Endothelial cell of umbilical vein (primary cell): ENCODE measurements around the gene PTPRZ1.

ENCODE experiments used
- CTCF ChIP-seq, 2 donors: IDR thresholded peaks; 1 replicate in 1 of 2; 2 replicates in 1 of 2; pipeline ENCODE4 v1.5.1; 2011; ENCODE audit warnings: low read length in 2 of 2, mild to moderate bottlenecking in 2 of 2, moderate library complexity in 2 of 2, control low read depth in 1 of 2, inconsistent platforms in 1 of 2, low read depth in 1 of 2; ENCODE audit not compliant: insufficient read depth in 1 of 2; ENCODE audit errors: extremely low read depth in 1 of 2
- EZH2 ChIP-seq: IDR thresholded peaks from 2 replicates; pipeline ENCODE4 v1.6.1; 2012; ENCODE audit warnings: borderline replicate concordance, low read depth, mild to moderate bottlenecking, moderate library complexity, low read length, inconsistent platforms; ENCODE audit not compliant: severe bottlenecking
- FOS ChIP-seq: IDR thresholded peaks from 2 replicates; pipeline ENCODE4 v1.6.1; 2011; ENCODE audit warnings: mild to moderate bottlenecking, low read length, moderate library complexity, borderline replicate concordance; ENCODE audit not compliant: insufficient read depth
- GATA2 ChIP-seq: IDR thresholded peaks from 2 replicates; pipeline ENCODE4 v1.7.0; 2011; ENCODE audit warnings: low read depth, mild to moderate bottlenecking, moderate library complexity, mixed read lengths, low read length; ENCODE audit not compliant: insufficient read length, insufficient read depth
- POLR2A ChIP-seq: IDR thresholded peaks from 2 replicates; pipeline ENCODE4 v1.6.1; 2012; ENCODE audit warnings: low read depth, mild to moderate bottlenecking, control low read depth, low read length
- POLR2AphosphoS5 ChIP-seq: IDR thresholded peaks from 2 replicates; pipeline ENCODE4 v1.6.1; 2012; ENCODE audit warnings: low read depth, mild to moderate bottlenecking, control low read depth, low read length, moderate library complexity; ENCODE audit not compliant: insufficient read depth
- TF ChIP-seq, protein P1 (sequence below): IDR thresholded peaks from 2 replicates; pipeline ENCODE4 v1.6.1; 2011; ENCODE audit not compliant: insufficient read depth, insufficient read length

- TF ChIP-seq, protein P1, sequence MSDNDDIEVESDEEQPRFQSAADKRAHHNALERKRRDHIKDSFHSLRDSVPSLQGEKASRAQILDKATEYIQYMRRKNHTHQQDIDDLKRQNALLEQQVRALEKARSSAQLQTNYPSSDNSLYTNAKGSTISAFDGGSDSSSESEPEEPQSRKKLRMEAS: no peak
- TF ChIP-seq CTCF (IDR thresholded peaks at IDR 0.05; ENCODE audit: extremely low read depth in 1 of 2, insufficient read depth in 1 of 2, low read depth in 1 of 2, low read length in 2 of 2) (no peak), EZH2 (no peak), POLR2A (no peak), POLR2AphosphoS5 (no peak), GATA2 (no peak), FOS (no peak)
Observed at GRCh38 chr7:121932768-121933167, 59.8 kb downstream of the PTPRZ1 start.
